IMR-90 (cell line): ENCODE results near the gene DTX1. TPM values are rescaled to one million over a fixed set of nuclear protein-coding genes. Genes with fewer than 3 reads are reported as not detected.

Source experiments
- ATAC-seq: fragments of 200-7000 bp; cut with Tn5 transposase; 2 replicates; pipeline ENCODE4 v1.9.1; 2020; ENCODE audit warnings: low read depth, mild to moderate bottlenecking, moderate library complexity
- BruUV-seq: library from RNA; stranded (reverse); fragments of 400-500 nt; replicated peaks from 2 replicates; lab custom pipeline; 2021; lab: Mats Ljungman, UMichigan
- CTCF ChIA-PET: fragments of 300-600 bp; formaldehyde crosslinking; extraction: SDS; loops from one replicate; lab custom pipeline; 2021; ENCODE audit warnings: antibody characterized with exemption; lab: Yijun Ruan, JAX
- POLR2A ChIA-PET: fragments of 300-600 bp; sonication (Branson Sonifier 250); formaldehyde crosslinking; loops from one replicate; lab custom pipeline; 2022; ENCODE audit warnings: antibody characterized with exemption; ENCODE audit not compliant: unreplicated experiment; lab: Charles Lee
- DNase-seq: peaks from one replicate; pipeline ENCODE4 v3.0.0; 2013
- H2AFZ ChIP-seq: replicated peaks from 2 replicates; pipeline ENCODE3; 2013; ENCODE audit warnings: low read length, mild to moderate bottlenecking; ENCODE audit not compliant: poor library complexity
- H2AK5ac ChIP-seq: 2 replicates; pipeline ENCODE4 v1.6.1; 2013; ENCODE audit warnings: low read depth, low read length, inconsistent platforms
- H2AK9ac ChIP-seq: replicated peaks from 2 replicates; pipeline ENCODE3; 2013; ENCODE audit warnings: mild to moderate bottlenecking, low read depth, low read length, moderate library complexity; ENCODE audit not compliant: poor library complexity
- H2BK120ac ChIP-seq: 2 replicates; pipeline ENCODE4 v1.6.1; 2013; ENCODE audit warnings: low read depth, low read length, inconsistent platforms
- H2BK15ac ChIP-seq: 3 replicates; pipeline ENCODE4 v1.6.1; 2013; ENCODE audit warnings: low read depth, low read length, inconsistent platforms
- H2BK20ac ChIP-seq: 2 replicates; pipeline ENCODE4 v1.6.1; 2013; ENCODE audit warnings: low read depth, mild to moderate bottlenecking, inconsistent platforms, low read length, moderate library complexity
- H2BK5ac ChIP-seq: 2 replicates; pipeline ENCODE4 v1.6.1; 2013; ENCODE audit warnings: mild to moderate bottlenecking, low read depth, low read length, inconsistent platforms; ENCODE audit not compliant: poor library complexity, severe bottlenecking
- H3K14ac ChIP-seq: replicated peaks from 2 replicates; pipeline ENCODE4 v1.6.1; 2013; ENCODE audit warnings: low read depth, low read length, inconsistent platforms
- H3K18ac ChIP-seq: 2 replicates; pipeline ENCODE4 v1.6.1; 2013; ENCODE audit warnings: low read depth, low read length, control low read depth
- H3K23ac ChIP-seq: 2 replicates; pipeline ENCODE4 v1.6.1; 2013; ENCODE audit warnings: low read depth, low read length, inconsistent platforms
- H3K27ac ChIP-seq: 2 replicates; pipeline ENCODE4 v1.5.1; 2013; ENCODE audit warnings: mild to moderate bottlenecking, control low read depth, low read length; ENCODE audit not compliant: insufficient read depth
- H3K27me3 ChIP-seq: 2 replicates; pipeline ENCODE4 v1.6.1; 2013; ENCODE audit warnings: low read length; ENCODE audit not compliant: control insufficient read depth, insufficient read depth
- H3K36me3 ChIP-seq: 2 replicates; pipeline ENCODE4 v1.6.1; 2013; ENCODE audit warnings: low read length, mixed read lengths; ENCODE audit not compliant: control insufficient read depth, insufficient read depth
- H3K4ac ChIP-seq: 2 replicates; pipeline ENCODE4 v1.6.1; 2013; ENCODE audit warnings: low read depth, low read length, inconsistent platforms
- H3K4me1 ChIP-seq: 2 replicates; pipeline ENCODE4 v1.6.1; 2013; ENCODE audit warnings: low read length, mixed read lengths; ENCODE audit not compliant: control insufficient read depth, insufficient read depth
- H3K4me2 ChIP-seq: 2 replicates; pipeline ENCODE4 v1.6.1; 2013; ENCODE audit warnings: low read depth, mild to moderate bottlenecking, control low read depth, low read length, moderate library complexity
- H3K4me3 ChIP-seq: 2 replicates; pipeline ENCODE4 v1.5.1; 2013; ENCODE audit warnings: low read depth, mild to moderate bottlenecking, control low read depth, low read length, moderate library complexity; ENCODE audit not compliant: insufficient read depth
- H3K56ac ChIP-seq: 2 replicates; pipeline ENCODE4 v1.6.1; 2013; ENCODE audit warnings: low read length, inconsistent platforms; ENCODE audit not compliant: insufficient read depth; ENCODE audit errors: extremely low read depth
- H3K79me1 ChIP-seq, 2 experiments: 2 replicates each; pipeline ENCODE4 v1.6.1; 2013; ENCODE audit warnings: low read length in 2 of 2, inconsistent platforms in 1 of 2, low read depth in 1 of 2
- H3K9ac ChIP-seq: 2 replicates; pipeline ENCODE4 v1.6.1; 2013; ENCODE audit warnings: low read depth, low read length, control low read depth
- H3K9me1 ChIP-seq: 2 replicates; pipeline ENCODE4 v1.6.1; 2013; ENCODE audit warnings: low read length, inconsistent platforms; ENCODE audit not compliant: insufficient read depth
- H3K9me3 ChIP-seq: 2 replicates; pipeline ENCODE4 v1.6.1; 2013; ENCODE audit warnings: low read length; ENCODE audit not compliant: control insufficient read depth, insufficient read depth
- H4K20me1 ChIP-seq: 2 replicates; pipeline ENCODE4 v1.6.1; 2013; ENCODE audit warnings: low read length, inconsistent platforms; ENCODE audit not compliant: insufficient read depth
- H4K5ac ChIP-seq: 2 replicates; pipeline ENCODE4 v1.6.1; 2013; ENCODE audit warnings: mild to moderate bottlenecking, low read depth, low read length, control low read depth
- H4K8ac ChIP-seq, 2 experiments: 2 replicates each; pipeline ENCODE4 v1.6.1; 2013; ENCODE audit warnings: low read depth in 2 of 2, low read length in 2 of 2, control low read depth in 1 of 2, inconsistent platforms in 1 of 2
- H4K91ac ChIP-seq: 2 replicates; pipeline ENCODE4 v1.6.1; 2013; ENCODE audit warnings: low read depth, low read length, inconsistent platforms; ENCODE audit not compliant: insufficient read depth
- BHLHE40 ChIP-seq: fragments of 150-350 bp; IDR thresholded peaks from 2 replicates; pipeline ENCODE4 v1.6.1; 2016; ENCODE audit warnings: mild to moderate bottlenecking, low read depth, low read length
- CEBPB ChIP-seq: IDR thresholded peaks from 2 replicates; pipeline ENCODE4 v1.6.1; 2012; ENCODE audit warnings: low read depth, low read length, improper control_type of control experiment
- CHD1 ChIP-seq: IDR thresholded peaks from 2 replicates; pipeline ENCODE4 v1.6.1; 2012; ENCODE audit warnings: low read depth, low read length, improper control_type of control experiment
- CTCF ChIP-seq: conservative IDR thresholded peaks from 2 replicates; pipeline ENCODE4 v1.5.1; 2012; ENCODE audit warnings: mild to moderate bottlenecking, low read depth, low read length, improper control_type of control experiment
- ELK1 ChIP-seq: fragments of 150-350 bp; IDR thresholded peaks from 2 replicates; pipeline ENCODE4 v1.6.1; 2016; ENCODE audit warnings: low read depth, mild to moderate bottlenecking, low read length, moderate library complexity, borderline replicate concordance
- MAFK ChIP-seq: IDR thresholded peaks from 2 replicates; pipeline ENCODE4 v1.6.1; 2012; ENCODE audit warnings: low read depth, low read length, improper control_type of control experiment
- MAZ ChIP-seq: IDR thresholded peaks from 2 replicates; pipeline ENCODE4 v1.6.1; 2012; ENCODE audit warnings: low read depth, mild to moderate bottlenecking, low read length, improper control_type of control experiment, moderate library complexity, borderline replicate concordance
- MXI1 ChIP-seq: IDR thresholded peaks from 2 replicates; pipeline ENCODE4 v1.6.1; 2012; ENCODE audit warnings: low read depth, mild to moderate bottlenecking, low read length, moderate library complexity, borderline replicate concordance
- NFE2L2 ChIP-seq: fragments of 150-350 bp; IDR thresholded peaks from 2 replicates; pipeline ENCODE4 v1.6.1; 2016; ENCODE audit warnings: low read depth, mild to moderate bottlenecking, low read length
- POLR2A ChIP-seq: IDR thresholded peaks from 2 replicates; pipeline ENCODE4 v1.6.1; 2012; ENCODE audit warnings: mild to moderate bottlenecking, low read depth, low read length
- RAD21 ChIP-seq: IDR thresholded peaks from 2 replicates; pipeline ENCODE4 v1.6.1; 2012; ENCODE audit warnings: low read length, improper control_type of control experiment
- RCOR1 ChIP-seq: IDR thresholded peaks from 2 replicates; pipeline ENCODE4 v1.6.1; 2012; ENCODE audit warnings: mild to moderate bottlenecking, low read length, improper control_type of control experiment; ENCODE audit not compliant: insufficient replicate concordance
- RFX5 ChIP-seq: IDR thresholded peaks from 2 replicates; pipeline ENCODE4 v1.8.0; 2012; ENCODE audit warnings: low read depth, mild to moderate bottlenecking, low read length, moderate library complexity
- SMC3 ChIP-seq: fragments of 150-350 bp; IDR thresholded peaks from 2 replicates; pipeline ENCODE4 v1.6.1; 2016; ENCODE audit warnings: low read depth, mild to moderate bottlenecking, antibody characterized with exemption, low read length, moderate library complexity
- USF2 ChIP-seq: fragments of 150-350 bp; IDR thresholded peaks from 2 replicates; pipeline ENCODE4 v1.6.1; 2017; ENCODE audit warnings: mild to moderate bottlenecking, antibody characterized with exemption, low read length, low read depth
- WGBS, 2 experiments: methylation state at CpG; one replicate each; pipeline versions ENCODE4 v1.1.5 to v1.1.7; 2013; ENCODE audit warnings: missing lambda C conversion rate in 2 of 2; ENCODE audit not compliant: insufficient read length in 1 of 2; ENCODE audit errors: extremely low coverage in 2 of 2; 5-methylcytosine and 5-hydroxymethylcytosine counted together
- dilution Hi-C: fragments of 300-500 bp; cut with HindIII; formaldehyde crosslinking; loops from one replicate; pipeline ENCODE4 v1.14.3; 2018; ENCODE audit warnings: low sequenced_read_pairs; ENCODE audit not compliant: unreplicated experiment
- in situ Hi-C: fragments of 300-500 bp; cut with MboI; formaldehyde crosslinking; loops from 3 replicates; pipeline ENCODE4 v1.14.3; 2019; ENCODE audit warnings: low sequenced_read_pairs, inconsistent platforms, mixed read lengths
- intact Hi-C: fragments of 100-400 bp; cut with micrococcal nuclease; formaldehyde crosslinking; loops from 2 replicates; pipeline ENCODE4 v1.10.0; 2022
- polyA plus RNA-seq, 3 experiments: library from polyadenylated mRNA; depleted of rRNA; stranded (reverse); fragments of >200 nt; gene quantifications; 2 replicates each; pipeline ENCODE4 v1.2.3, GENCODE V29; 2012; ENCODE audit warnings: low replicate concordance in 1 of 3
- total RNA-seq: library from RNA; depleted of rRNA; stranded (reverse); fragments of >200 nt; gene quantifications from 2 replicates; pipeline ENCODE4 v1.2.3, GENCODE V29; 2012

The DTX1 gene
- total and polyA plus RNA-seq, 2 of the 4 experiments (the other 2 are of a cell fraction), result not detected

- no peak overlapping the region for H3K9ac ChIP-seq
- WGBS, 2 experiments, result no CpG with 5 or more reads among the region's 4 CpGs
- no peak overlapping the region for H3K27ac ChIP-seq
- no peaks in the 10 kb centered on the region for H4K20me1 ChIP-seq
- H3K18ac ChIP-seq, result no peak overlapping the region
- BruUV-seq, result no TSS peak
- H3K56ac ChIP-seq, result no peak overlapping the region
- no peak overlapping the region for H2AK9ac ChIP-seq
- H3K4me3 ChIP-seq, result no peak overlapping the region
- in situ Hi-C loops (no loop called here), dilution Hi-C loops (no loop called here), intact Hi-C loops (no loop called here)
- ATAC-seq (no peak), DNase-seq (no peak)
- H2BK15ac ChIP-seq, result no peak overlapping the region
- no peak overlapping the region for H2AFZ ChIP-seq
- H2BK120ac ChIP-seq, result no peak overlapping the region
- H2BK5ac ChIP-seq, result no peak overlapping the region
- no peak overlapping the region for H3K23ac ChIP-seq
- no peaks in the 10 kb centered on the region for H3K9me3 ChIP-seq
- H3K4me2 ChIP-seq, result no peak overlapping the region
- no peak overlapping the region for H4K91ac ChIP-seq
- no peak overlapping the region for H4K8ac ChIP-seq
- no peaks in the 10 kb centered on the region for H3K36me3 ChIP-seq
- no peak overlapping the region for H2BK20ac ChIP-seq
- H3K14ac ChIP-seq, result no peak overlapping the region
- ChIA-PET CTCF (no interaction called here), POLR2A (no interaction called here)
- H3K9me1 ChIP-seq, result 0 out of 2 replicates have a peak, but pooled peaks cover 3% of the 10 kb centered on the region
- no peak overlapping the region for H4K5ac ChIP-seq
- no peaks in the 10 kb centered on the region for H3K4me1 ChIP-seq
- H3K79me1 ChIP-seq, result no peaks in the 10 kb centered on the region
- no peak for TF ChIP-seq SMC3
- no peak for TF ChIP-seq USF2
- TF ChIP-seq ELK1, result no peak
- TF ChIP-seq CHD1, result no peak
- no peak for TF ChIP-seq MXI1
- TF ChIP-seq CTCF, result no peak
- no peak for TF ChIP-seq NFE2L2
- TF ChIP-seq CEBPB, result no peak
- TF ChIP-seq POLR2A, result no peak
- no peak for TF ChIP-seq RCOR1
- TF ChIP-seq RAD21, result no peak
- TF ChIP-seq BHLHE40, result no peak
- TF ChIP-seq MAZ, result no peak
- no peak for TF ChIP-seq RFX5
- no peak for TF ChIP-seq MAFK
- no peak overlapping the region for H3K4ac ChIP-seq
- H2AK5ac ChIP-seq, result no peak overlapping the region
- H3K27me3 ChIP-seq, result no peaks in the 10 kb centered on the region
Measured at GRCh38 chr12:113039911-113040445, 16.6 kb upstream of the DTX1 start.
